Body of pancreas (tissue), 4 donors: ENCODE measurements around the gene RHBDL1. TPM values are rescaled to one million over a fixed set of nuclear protein-coding genes. Genes with fewer than 3 reads are reported as not detected.
"Not testable (repeated sequence)": the region's sequence is repeated elsewhere in the genome, so short reads cannot be mapped to it uniquely, and the experiment has no call there.

Experiments
- ATAC-seq: fragments of 150-250 bp; one replicate; pipeline ENCODE4 v1.9.1; 2016
- DNase-seq, 4 donors: peaks; one replicate each; pipeline ENCODE4 v3.0.0-alpha.2; 2019
- H3K27ac ChIP-seq, 4 donors: fragments of 200-600 bp; sonication (generic); 1 replicate in 3 of 4; 2 replicates in 1 of 4; pipeline versions ENCODE4 v1.5.1 to v1.6.1; 2016 to 2019; ENCODE audit warnings: mild to moderate bottlenecking in 1 of 4, mixed read lengths in 1 of 4, moderate library complexity in 1 of 4
- H3K27me3 ChIP-seq, 2 donors: fragments of 200-600 bp; sonication (generic); one replicate each; pipeline ENCODE4 v1.6.0; 2016; ENCODE audit warnings: mild to moderate bottlenecking in 1 of 2
- H3K36me3 ChIP-seq, 2 donors: fragments of 200-600 bp; sonication (generic); replicated peaks in 1 of 2; 2 replicates each; pipeline ENCODE4 v1.5.1; 2016; ENCODE audit warnings: low read depth in 2 of 2; ENCODE audit not compliant: insufficient read depth in 1 of 2
- H3K4me1 ChIP-seq: fragments of 200-600 bp; sonication (generic); one replicate; pipeline ENCODE4 v1.6.0; 2016
- H3K4me3 ChIP-seq, 2 donors: fragments of 200-600 bp; sonication (generic); 1 replicate in 1 of 2; 2 replicates in 1 of 2; pipeline ENCODE4 v1.5.1; 2016 to 2019
- H3K9me3 ChIP-seq, 3 donors: fragments of 200-600 bp; sonication (generic); 1 replicate in 2 of 3; 2 replicates in 1 of 3; pipeline ENCODE4 v1.5.1; 2016
- CTCF ChIP-seq, 7 experiments: fragments of 450-650 bp in 4 of 7; fragments of 200-600 bp in 3 of 7; sonication (generic) in 3 of 7; IDR thresholded peaks; one replicate each; pipeline ENCODE4 v1.5.1; 2016 to 2019; ENCODE audit warnings: antibody characterized with exemption in 7 of 7
- POLR2A ChIP-seq, 3 donors: fragments of 450-650 bp; IDR thresholded peaks; one replicate each; pipeline ENCODE4 v1.6.1; 2016; ENCODE audit warnings: antibody characterized with exemption in 3 of 3, mild to moderate bottlenecking in 2 of 3
- WGBS, 2 donors: methylation state at CpG; one replicate each; pipeline ENCODE4 v1.1.5; 2017; 5-methylcytosine and 5-hydroxymethylcytosine counted together
- intact Hi-C: fragments of 100-400 bp; cut with DNase I; formaldehyde crosslinking; loops from one replicate; pipeline ENCODE4 v1.15.1; 2023
- total RNA-seq, 2 donors: library from RNA; depleted of rRNA; stranded (reverse); fragments of >200 nt; gene quantifications; one replicate each; pipeline ENCODE4 v1.1.0, GENCODE V29; 2016

RHBDL1 gene
- total RNA-seq, 2 donors from 2014 or later, result 1.8 to 4.3 TPM

DNA sequence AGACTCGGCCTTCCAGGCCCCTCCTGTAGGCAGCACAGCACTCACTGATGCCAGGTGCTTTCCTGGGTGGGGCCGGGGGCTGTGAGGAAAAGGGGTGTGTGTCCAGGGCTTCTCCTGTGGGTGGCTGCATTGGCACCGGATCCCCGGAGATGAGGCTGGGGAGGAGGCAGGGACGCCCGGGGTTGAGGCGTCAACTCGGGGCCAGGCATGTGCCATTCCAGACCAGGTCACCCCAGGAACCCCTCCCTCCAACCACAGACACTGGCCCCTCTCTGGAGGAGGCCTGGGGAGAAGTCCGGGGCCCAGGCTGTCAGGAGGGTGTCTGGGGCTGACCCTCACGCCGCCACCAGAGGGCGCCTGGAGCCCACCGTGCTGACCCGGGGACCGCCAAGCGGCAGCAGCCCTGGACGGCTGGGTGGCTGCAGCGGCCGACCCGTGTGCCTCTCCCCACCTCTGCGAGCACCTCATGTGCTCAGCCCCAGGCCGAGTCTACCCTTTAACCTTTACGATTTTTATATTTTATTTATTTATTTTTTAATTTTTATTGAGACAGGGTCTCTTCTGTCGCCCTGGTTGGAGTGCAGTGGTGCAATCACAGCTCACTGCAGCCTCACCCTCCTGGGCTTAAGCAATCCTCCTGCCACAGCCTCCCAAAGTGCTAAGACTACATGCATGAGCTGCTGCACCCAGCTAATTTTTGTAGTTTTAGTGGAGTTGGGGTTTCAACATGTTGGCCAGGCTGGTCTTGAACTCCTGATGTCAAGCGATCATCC is 36.3 kb downstream of the RHBDL1 start:
- Histone ChIP-seq H3K36me3 (no peaks in the 10 kb centered on the region), H3K9me3 (no peaks in the 10 kb centered on the region), H3K27ac (no peak overlapping the region), H3K4me3 (no peak overlapping the region), H3K4me1 (peaks cover 30% of the 10 kb centered on the region), H3K27me3 (peaks cover 0 to 24% of the 10 kb centered on the region in 2 donors)
- TF ChIP-seq CTCF (IDR thresholded peaks at IDR 0.05) (peak; percentile 86 to 94 (median 89)), POLR2A (IDR thresholded peaks at IDR 0.05) (no peak)
- WGBS, 2 donors, result 6 to 9% methylated on average over 16 to 24 of the region's 25 CpGs
- ATAC-seq (peak; percentile 36), DNase-seq (peak; percentile 76 to 83 (median 80))
- intact Hi-C loops, result loop anchor here (5.0 kb wide), 1 partner anchor 341 kb away; no protein-coding TSS in a partner anchor

GRCh38 chr16:712740-713250 is 37.3 kb downstream of the RHBDL1 start:
- H3K36me3 ChIP-seq, H3K9me3 ChIP-seq, ATAC-seq, H3K4me3 ChIP-seq, H3K27ac ChIP-seq: not testable (repeated sequence)
- TF ChIP-seq CTCF (IDR thresholded peaks at IDR 0.05), result peak in 2 of 7 experiments; percentile 13 to 21
- H3K4me1 ChIP-seq, result peaks cover 40% of the 10 kb centered on the region
- WGBS, 2 donors, result 45% methylated on average over 4 to 13 of the region's 13 CpGs
- DNase-seq, result peak in 1 of 4 donors; percentile 41
- H3K27me3 ChIP-seq, result peaks cover 0 to 24% of the 10 kb centered on the region in 2 donors
- intact Hi-C loops, result loop anchor here (5.0 kb wide), 1 partner anchor 340 kb away; no protein-coding TSS in a partner anchor

DNA sequence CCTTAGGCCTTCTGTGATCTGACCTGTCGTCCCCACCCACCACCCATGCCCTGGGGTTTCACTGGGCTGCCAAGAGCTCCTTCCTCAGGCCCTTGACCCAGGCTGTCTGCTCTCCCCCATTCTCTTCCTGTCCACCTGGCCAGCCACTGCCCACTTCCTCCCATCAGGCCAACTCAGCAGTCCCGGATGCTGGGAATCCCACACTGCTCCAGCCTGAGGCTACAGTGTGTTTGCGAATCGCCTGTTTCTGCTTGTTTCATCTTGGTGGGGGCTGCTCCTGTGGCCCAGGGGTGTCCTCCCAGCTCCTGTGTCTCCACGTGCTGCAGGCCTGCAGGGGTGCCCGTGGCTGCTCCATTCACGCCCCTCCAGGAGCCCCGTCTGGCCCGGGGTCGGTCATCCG is 38.6 kb downstream of the RHBDL1 start:
- ATAC-seq (no peak), DNase-seq (no peak)
- TF ChIP-seq POLR2A (IDR thresholded peaks at IDR 0.05) (no peak), CTCF (IDR thresholded peaks at IDR 0.05) (no peak)
- no peak overlapping the region for H3K4me3 ChIP-seq
- H3K27ac ChIP-seq, result no peak overlapping the region
- H3K9me3 ChIP-seq, result no peaks in the 10 kb centered on the region
- no peaks in the 10 kb centered on the region for H3K36me3 ChIP-seq
- 74 to 81% methylated on average over 2 to 11 of the region's 11 CpGs for WGBS, 2 donors
- H3K27me3 ChIP-seq, result peaks cover 0 to 16% of the 10 kb centered on the region in 2 donors
- intact Hi-C loops, result loop anchor here (5.0 kb wide), 1 partner anchor 338 kb away; no protein-coding TSS in a partner anchor
- peaks cover 52% of the 10 kb centered on the region for H3K4me1 ChIP-seq

- peaks cover 59% of the 10 kb centered on the region for H3K4me1 ChIP-seq
- ATAC-seq (peak; percentile 91), DNase-seq (peak; percentile 92 to 95 (median 93))
- intact Hi-C loops, result loop anchor here (5.0 kb wide), 1 partner anchor 337 kb away; no protein-coding TSS in a partner anchor
- TF ChIP-seq POLR2A (IDR thresholded peaks at IDR 0.05), result no peak
- no peak for TF ChIP-seq CTCF (IDR thresholded peaks at IDR 0.05)
- H3K9me3 ChIP-seq, result no peaks in the 10 kb centered on the region
- peak within 1 kb of the TSS; percentile 16 to 73 (median 63) for H3K27ac ChIP-seq
- peak within 1 kb of the TSS; percentile 25 to 43 for H3K4me3 ChIP-seq
- H3K36me3 ChIP-seq, result no peaks in the 10 kb centered on the region
- 3 to 6% methylated on average over 5 to 55 of the region's 108 CpGs for WGBS, 2 donors
- H3K27me3 ChIP-seq, result peaks cover 0 to 15% of the 10 kb centered on the region in 2 donors
These were observed 39.3 kb downstream of the RHBDL1 start, which contains the start of gene METRN for GRCh38 chr16:714558-715476. METRN (plus strand) TSS chr16:715118; CDS start chr16:715290, 172 bp downstream.
